Erythroblast (primary cell): ENCODE measurements around the gene BEND3.

Source experiments
- GATA1 ChIP-seq: IDR thresholded peaks from 2 replicates; pipeline ENCODE4 v1.6.1; 2011; ENCODE audit warnings: low read depth, mild to moderate bottlenecking, control low read depth, low read length, moderate library complexity
- POLR2A ChIP-seq: IDR thresholded peaks from 2 replicates; pipeline ENCODE4 v1.6.1; 2011; ENCODE audit warnings: mild to moderate bottlenecking, low read length

- TF ChIP-seq POLR2A (no peak), GATA1 (no peak)
Measured at GRCh38 chr6:107154801-107155160, 39.5 kb upstream of the BEND3 start.
